Fibroblast of pulmonary artery (primary cell): ENCODE data around the gene HMG20A.

Experiments
- DNase-seq: peaks from one replicate; pipeline ENCODE4 v3.0.0-alpha.2; 2010; ENCODE audit warnings: low read depth
- H3K4me3 ChIP-seq: replicated peaks from 2 replicates; pipeline ENCODE4 v1.5.1; 2011; ENCODE audit warnings: low read depth, mild to moderate bottlenecking, control low read depth, low read length, moderate library complexity
- TF ChIP-seq, protein P1 (sequence below): IDR thresholded peaks from 2 replicates; pipeline ENCODE4 v1.5.1; 2011; ENCODE audit warnings: mild to moderate bottlenecking, control low read depth, low read length, inconsistent platforms; ENCODE audit errors: missing control alignments

The HMG20A gene

DNA sequence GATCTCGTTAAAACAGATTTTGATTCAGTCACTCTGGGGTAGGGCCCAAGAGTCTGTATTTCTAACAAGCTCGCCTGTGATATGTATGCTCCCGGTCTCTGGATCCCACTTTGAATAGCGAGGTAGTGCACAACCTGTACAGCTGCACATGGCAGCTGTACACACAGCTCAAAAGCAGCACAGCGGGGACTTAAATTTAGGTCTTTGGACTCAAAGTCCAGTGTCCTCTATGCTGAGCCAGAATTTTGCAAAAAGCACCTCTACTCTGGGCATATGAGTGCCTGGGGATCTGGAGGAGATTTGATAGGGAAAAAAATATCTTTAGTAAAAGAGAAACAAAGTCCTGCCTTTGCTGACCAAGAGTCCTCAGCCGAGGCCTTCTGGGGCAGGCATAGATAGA, 83.1 kb downstream of the HMG20A start:
- DNase-seq = no peak
- TF ChIP-seq, protein P1, sequence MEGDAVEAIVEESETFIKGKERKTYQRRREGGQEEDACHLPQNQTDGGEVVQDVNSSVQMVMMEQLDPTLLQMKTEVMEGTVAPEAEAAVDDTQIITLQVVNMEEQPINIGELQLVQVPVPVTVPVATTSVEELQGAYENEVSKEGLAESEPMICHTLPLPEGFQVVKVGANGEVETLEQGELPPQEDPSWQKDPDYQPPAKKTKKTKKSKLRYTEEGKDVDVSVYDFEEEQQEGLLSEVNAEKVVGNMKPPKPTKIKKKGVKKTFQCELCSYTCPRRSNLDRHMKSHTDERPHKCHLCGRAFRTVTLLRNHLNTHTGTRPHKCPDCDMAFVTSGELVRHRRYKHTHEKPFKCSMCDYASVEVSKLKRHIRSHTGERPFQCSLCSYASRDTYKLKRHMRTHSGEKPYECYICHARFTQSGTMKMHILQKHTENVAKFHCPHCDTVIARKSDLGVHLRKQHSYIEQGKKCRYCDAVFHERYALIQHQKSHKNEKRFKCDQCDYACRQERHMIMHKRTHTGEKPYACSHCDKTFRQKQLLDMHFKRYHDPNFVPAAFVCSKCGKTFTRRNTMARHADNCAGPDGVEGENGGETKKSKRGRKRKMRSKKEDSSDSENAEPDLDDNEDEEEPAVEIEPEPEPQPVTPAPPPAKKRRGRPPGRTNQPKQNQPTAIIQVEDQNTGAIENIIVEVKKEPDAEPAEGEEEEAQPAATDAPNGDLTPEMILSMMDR = no peak
- no peak overlapping the region for H3K4me3 ChIP-seq

DNA sequence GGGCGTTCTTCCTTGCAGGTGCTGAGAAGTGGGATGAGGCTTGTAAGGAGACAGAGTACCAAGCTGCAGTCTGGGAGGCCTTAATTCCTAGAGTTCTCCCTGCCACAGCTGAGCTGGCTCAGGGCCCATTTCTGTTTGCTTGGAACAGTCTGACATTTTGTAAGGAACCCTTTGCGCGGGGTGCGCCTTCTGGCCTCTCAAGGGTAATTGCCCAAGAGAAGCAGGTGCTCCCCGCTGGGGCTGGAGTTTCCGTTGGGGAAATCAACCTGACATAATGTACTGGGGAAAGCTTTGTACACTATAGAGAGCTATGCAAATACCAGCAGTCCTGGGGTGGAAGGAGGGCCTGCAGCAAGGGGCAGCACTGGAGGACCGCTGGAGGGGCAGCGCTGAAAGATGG, 83.6 kb downstream of the HMG20A start:
- TF ChIP-seq, protein P1 = no peak
- no peak for DNase-seq
- no peak overlapping the region for H3K4me3 ChIP-seq

DNA sequence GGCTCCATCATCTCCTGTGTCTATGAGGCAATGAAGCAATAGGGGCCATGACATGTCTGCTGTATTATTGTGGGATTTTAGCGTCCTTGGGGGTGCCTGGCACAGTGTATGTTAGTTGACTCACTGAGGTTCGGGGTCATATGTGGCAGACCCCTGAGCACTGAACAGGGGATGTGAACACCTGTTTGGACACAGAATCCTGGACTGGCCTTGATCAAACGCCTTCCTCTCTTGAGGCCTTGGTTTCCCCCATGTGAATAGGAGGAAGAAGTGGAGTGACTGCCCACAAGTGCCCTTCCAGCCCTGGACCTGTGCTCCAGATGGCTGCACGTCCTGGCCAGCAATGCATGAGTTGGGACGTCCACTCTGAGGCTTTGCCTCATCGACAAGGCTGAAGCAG, 84.2 kb downstream of the HMG20A start:
- TF ChIP-seq, protein P1 = no peak
- no peak overlapping the region for H3K4me3 ChIP-seq
- DNase-seq = no peak

DNA sequence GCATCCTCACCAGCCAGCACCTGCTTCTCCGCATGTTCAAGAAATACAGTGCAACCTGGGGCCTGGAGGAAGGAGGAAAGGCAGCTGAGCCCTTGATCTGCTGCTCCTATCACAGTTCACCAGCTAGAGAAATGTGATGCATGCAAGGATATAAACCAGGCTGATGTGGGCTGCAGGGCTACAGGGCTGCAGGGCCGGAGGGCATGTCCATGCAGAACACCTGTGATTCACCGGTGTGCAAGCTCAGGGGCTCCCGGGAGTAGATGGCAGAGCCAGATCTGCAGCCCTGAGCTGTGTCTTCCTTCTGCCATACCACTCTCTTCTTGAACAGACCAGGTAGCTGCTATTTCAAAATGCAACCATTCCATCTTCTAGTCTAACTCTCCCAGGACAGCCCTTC, 84.9 kb downstream of the HMG20A start:
- no peak overlapping the region for H3K4me3 ChIP-seq
- TF ChIP-seq, protein P1 = no peak
- DNase-seq = no peak

DNA sequence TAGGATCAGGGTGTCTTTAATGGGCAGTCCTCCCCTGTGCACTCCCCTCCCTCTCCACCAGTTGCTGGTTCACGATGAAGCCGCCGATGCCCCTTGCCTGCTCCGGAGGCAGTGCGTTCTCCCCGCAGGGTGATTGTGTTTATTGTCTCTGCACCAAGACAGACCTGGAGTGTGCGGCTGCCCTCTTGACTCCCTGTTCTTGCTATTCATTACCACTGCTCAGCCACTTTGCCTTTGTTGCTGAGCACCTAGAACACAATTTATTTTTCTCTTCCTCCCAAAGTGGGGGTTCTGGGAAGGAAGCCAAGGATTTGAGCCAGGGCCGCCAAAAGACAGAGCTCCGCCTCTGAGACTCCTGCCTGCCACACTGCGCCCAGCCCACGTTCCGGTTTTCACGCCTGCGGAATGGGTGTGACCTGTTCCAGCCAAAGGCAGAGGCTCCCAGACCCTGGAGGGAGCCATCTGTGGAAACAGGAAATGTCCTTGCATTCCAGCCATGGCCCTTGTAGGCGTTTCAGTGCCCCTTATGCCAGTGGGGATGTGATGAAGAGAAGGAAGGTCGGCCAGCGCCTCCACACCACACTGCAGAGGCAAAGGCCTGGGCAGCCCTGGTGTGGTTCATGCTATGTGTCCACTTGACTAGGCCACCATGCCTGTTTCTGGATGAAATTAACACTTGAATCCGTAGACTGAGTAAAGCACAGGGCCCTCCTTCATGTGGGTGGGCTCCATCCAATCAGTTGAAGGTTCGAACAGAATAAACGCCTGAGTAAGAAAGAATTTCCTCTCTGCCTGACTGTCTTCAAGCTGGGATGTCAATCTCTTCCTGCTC, 85.8 kb downstream of the HMG20A start:
- H3K4me3 ChIP-seq = no peak overlapping the region
- TF ChIP-seq, protein P1 = no peak
- peak; percentile 73 for DNase-seq

DNA sequence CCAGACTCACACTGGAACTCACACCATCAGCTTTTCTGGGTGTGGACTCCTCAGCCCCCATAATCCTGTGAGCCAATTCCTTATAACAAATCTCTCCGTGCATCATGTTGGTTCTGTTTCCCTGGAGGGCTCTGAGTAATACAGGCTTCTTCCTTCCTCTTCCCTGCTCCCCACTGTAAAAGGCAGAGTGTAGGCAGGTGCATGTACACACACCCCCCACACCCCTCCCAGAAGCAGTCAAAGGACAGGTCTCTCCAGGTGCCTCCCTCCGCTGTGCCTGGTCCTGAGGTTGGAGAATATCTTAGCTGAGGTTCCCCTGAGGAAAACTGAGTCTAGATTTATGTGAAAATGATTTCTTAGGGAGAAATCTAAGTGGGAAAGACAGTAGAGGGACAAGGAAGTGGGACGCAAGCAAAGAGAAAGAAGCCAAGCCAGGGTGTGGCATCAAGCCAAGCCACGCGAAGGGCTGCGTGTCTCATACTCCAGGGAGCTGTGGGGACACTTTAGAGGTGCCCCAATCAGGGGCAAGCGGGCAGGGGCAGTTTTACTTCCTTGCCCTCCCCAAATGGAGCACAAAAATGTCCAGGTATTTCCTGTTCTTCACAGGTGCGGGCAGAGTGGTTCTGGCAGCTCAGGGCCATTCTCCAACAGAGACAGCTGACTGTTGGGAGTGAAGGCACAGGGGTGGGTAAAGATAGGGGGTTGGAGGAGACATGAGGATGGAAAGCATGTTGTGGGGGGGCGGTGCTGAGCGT, 86.6 kb downstream of the HMG20A start:
- H3K4me3 ChIP-seq = peak overlapping the region; percentile 7
- TF ChIP-seq, protein P1 = no peak
- DNase-seq = peak; percentile 52
